ENCODE data around the gene AKAP7.

DNA sequence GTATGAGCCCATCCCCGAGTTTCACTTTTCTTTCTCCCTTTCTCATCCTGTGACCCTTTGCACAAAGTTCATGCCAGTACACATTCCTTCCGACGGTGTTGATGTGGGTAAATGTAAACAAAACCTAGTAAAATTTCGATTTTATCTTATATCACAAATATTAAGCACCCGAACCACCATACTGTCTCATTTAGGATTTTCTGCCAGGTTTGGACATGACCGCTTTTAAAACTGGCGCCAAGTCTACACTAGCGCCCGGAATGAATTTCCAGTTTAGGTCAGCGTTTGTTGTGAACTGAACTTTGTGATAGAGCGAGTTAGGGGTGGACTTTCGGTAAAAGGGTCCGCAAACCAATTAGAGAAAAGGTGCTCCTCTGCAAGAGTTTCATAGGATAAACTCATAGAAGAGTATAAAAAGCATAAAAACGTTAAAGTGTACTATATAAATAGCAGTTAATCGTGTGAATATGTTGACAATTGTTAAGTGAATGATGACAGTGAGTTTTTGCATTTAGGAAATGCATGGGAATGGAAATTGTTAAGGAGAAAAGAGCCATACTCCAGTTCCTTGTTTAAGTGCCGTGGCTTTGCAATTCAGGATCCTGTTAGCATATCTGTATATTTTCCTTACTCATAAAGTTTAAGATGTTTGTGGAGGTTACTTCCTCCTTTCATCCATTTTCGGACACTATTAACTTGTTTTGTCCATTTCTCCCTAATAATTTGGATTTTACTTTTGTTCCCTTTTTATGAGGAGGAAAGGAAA, 937 bp downstream of the AKAP7 start:
- TF ChIP-seq, protein P1, sequence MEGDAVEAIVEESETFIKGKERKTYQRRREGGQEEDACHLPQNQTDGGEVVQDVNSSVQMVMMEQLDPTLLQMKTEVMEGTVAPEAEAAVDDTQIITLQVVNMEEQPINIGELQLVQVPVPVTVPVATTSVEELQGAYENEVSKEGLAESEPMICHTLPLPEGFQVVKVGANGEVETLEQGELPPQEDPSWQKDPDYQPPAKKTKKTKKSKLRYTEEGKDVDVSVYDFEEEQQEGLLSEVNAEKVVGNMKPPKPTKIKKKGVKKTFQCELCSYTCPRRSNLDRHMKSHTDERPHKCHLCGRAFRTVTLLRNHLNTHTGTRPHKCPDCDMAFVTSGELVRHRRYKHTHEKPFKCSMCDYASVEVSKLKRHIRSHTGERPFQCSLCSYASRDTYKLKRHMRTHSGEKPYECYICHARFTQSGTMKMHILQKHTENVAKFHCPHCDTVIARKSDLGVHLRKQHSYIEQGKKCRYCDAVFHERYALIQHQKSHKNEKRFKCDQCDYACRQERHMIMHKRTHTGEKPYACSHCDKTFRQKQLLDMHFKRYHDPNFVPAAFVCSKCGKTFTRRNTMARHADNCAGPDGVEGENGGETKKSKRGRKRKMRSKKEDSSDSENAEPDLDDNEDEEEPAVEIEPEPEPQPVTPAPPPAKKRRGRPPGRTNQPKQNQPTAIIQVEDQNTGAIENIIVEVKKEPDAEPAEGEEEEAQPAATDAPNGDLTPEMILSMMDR (IDR thresholded peaks at IDR 0.05) = no peak
- no peak for TF ChIP-seq POLR2A (IDR thresholded peaks at IDR 0.05)

All from esophagus squamous epithelium (tissue), 4 donors.